GM12892 (cell line): Measurements from ENCODE around the gene MYO3B.

ENCODE experiments used
- POLR2A ChIP-seq: IDR thresholded peaks from 2 replicates; pipeline ENCODE4 v1.6.1; 2011; ENCODE audit warnings: low read depth, low read length, control low read depth
- POLR2AphosphoS5 ChIP-seq: IDR thresholded peaks from 2 replicates; pipeline ENCODE4 v1.6.1; 2011; ENCODE audit warnings: low read depth, low read length, control low read depth

- no peak for TF ChIP-seq POLR2A
- no peak for TF ChIP-seq POLR2AphosphoS5
Observed at GRCh38 chr2:170362313-170362870, 184.4 kb downstream of the MYO3B start.
